ENCODE results near the gene ZNF750.

GRCh38 chr17:82841921-82842596 is 2.2 kb upstream of the ZNF750 start:
- TF ChIP-seq, protein P1, sequence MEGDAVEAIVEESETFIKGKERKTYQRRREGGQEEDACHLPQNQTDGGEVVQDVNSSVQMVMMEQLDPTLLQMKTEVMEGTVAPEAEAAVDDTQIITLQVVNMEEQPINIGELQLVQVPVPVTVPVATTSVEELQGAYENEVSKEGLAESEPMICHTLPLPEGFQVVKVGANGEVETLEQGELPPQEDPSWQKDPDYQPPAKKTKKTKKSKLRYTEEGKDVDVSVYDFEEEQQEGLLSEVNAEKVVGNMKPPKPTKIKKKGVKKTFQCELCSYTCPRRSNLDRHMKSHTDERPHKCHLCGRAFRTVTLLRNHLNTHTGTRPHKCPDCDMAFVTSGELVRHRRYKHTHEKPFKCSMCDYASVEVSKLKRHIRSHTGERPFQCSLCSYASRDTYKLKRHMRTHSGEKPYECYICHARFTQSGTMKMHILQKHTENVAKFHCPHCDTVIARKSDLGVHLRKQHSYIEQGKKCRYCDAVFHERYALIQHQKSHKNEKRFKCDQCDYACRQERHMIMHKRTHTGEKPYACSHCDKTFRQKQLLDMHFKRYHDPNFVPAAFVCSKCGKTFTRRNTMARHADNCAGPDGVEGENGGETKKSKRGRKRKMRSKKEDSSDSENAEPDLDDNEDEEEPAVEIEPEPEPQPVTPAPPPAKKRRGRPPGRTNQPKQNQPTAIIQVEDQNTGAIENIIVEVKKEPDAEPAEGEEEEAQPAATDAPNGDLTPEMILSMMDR (IDR thresholded peaks at IDR 0.05) = no peak
- no peak for TF ChIP-seq POLR2AphosphoS5 (IDR thresholded peaks at IDR 0.05)
- TF ChIP-seq POLR2A (IDR thresholded peaks at IDR 0.05) = no peak
